ENCODE measurements around the gene TMCC1.

TMCC1 gene

DNA sequence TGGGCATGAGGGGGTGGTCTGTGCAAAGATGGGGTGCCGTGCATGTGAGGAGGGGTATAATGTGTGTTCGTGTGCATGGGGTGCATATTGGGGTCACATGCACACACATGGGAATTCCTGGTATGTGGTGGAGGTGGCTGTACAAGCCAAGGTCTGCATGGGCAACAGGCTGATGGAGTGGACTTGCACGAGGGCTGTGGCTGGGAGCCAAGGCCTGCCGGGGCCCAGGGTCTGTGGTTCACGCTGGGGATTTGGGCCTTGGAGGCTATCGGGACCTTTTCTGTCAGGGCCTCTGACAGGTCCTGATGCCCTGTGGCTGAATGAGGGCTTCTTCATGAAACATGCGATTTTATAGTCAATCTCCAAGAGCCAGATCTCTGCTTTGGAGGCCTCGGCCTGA is 277.2 kb downstream of the TMCC1 start:
- TF ChIP-seq POLR2AphosphoS5 (IDR thresholded peaks at IDR 0.05; ENCODE audit: low read depth, low read length) (no peak), TAF1 (IDR thresholded peaks at IDR 0.05; ENCODE audit: borderline replicate concordance, insufficient read depth, low read length) (no peak), FOXP2 (optimal IDR thresholded peaks at IDR 0.05; ENCODE audit: borderline replicate concordance, extremely low read depth, extremely low read length, insufficient read depth) (no peak), SIN3A (IDR thresholded peaks at IDR 0.05; ENCODE audit: borderline replicate concordance, insufficient read depth, low read length) (no peak)
- TF ChIP-seq, protein P1, sequence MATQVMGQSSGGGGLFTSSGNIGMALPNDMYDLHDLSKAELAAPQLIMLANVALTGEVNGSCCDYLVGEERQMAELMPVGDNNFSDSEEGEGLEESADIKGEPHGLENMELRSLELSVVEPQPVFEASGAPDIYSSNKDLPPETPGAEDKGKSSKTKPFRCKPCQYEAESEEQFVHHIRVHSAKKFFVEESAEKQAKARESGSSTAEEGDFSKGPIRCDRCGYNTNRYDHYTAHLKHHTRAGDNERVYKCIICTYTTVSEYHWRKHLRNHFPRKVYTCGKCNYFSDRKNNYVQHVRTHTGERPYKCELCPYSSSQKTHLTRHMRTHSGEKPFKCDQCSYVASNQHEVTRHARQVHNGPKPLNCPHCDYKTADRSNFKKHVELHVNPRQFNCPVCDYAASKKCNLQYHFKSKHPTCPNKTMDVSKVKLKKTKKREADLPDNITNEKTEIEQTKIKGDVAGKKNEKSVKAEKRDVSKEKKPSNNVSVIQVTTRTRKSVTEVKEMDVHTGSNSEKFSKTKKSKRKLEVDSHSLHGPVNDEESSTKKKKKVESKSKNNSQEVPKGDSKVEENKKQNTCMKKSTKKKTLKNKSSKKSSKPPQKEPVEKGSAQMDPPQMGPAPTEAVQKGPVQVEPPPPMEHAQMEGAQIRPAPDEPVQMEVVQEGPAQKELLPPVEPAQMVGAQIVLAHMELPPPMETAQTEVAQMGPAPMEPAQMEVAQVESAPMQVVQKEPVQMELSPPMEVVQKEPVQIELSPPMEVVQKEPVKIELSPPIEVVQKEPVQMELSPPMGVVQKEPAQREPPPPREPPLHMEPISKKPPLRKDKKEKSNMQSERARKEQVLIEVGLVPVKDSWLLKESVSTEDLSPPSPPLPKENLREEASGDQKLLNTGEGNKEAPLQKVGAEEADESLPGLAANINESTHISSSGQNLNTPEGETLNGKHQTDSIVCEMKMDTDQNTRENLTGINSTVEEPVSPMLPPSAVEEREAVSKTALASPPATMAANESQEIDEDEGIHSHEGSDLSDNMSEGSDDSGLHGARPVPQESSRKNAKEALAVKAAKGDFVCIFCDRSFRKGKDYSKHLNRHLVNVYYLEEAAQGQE (IDR thresholded peaks at IDR 0.05; ENCODE audit: insufficient read depth in 1 of 2, low read depth in 2 of 2, low read length in 2 of 2) = no peak

DNA sequence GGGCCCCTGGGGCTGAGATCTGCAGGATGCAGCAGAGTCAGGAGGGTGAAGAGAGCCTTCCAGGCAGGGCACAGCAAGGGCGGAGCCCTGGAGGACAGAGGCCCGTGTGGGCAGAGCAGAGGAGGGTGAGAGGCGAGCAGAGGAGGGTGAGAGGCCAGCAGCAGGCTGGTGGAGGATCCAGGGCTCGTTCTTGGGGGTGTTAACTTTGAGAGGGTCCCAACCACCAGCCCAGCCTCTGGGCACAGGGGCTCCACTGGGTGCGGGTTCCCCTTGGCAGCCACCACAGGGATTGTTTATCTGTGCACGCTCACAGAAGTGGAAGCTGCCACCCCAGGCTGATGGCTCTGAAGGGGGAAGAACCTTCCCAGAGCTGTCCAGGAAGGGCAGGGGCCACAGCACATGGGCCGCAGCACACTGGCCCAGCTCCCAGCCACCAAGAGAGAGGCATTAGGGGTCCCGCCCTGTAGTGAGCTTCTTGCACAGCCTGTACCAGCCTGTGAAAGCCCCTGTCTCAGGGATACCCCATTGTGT is 277.7 kb downstream of the TMCC1 start:
- TF ChIP-seq FOXP2 (optimal IDR thresholded peaks at IDR 0.05; ENCODE audit: borderline replicate concordance, extremely low read depth, extremely low read length, insufficient read depth) = no peak
- TF ChIP-seq TAF1 (IDR thresholded peaks at IDR 0.05; ENCODE audit: borderline replicate concordance, insufficient read depth, low read length) = no peak
- TF ChIP-seq, protein P1 (IDR thresholded peaks at IDR 0.05; ENCODE audit: insufficient read depth in 1 of 2, low read depth in 2 of 2, low read length in 2 of 2) = no peak
- no peak for TF ChIP-seq SIN3A (IDR thresholded peaks at IDR 0.05; ENCODE audit: borderline replicate concordance, insufficient read depth, low read length)

DNA sequence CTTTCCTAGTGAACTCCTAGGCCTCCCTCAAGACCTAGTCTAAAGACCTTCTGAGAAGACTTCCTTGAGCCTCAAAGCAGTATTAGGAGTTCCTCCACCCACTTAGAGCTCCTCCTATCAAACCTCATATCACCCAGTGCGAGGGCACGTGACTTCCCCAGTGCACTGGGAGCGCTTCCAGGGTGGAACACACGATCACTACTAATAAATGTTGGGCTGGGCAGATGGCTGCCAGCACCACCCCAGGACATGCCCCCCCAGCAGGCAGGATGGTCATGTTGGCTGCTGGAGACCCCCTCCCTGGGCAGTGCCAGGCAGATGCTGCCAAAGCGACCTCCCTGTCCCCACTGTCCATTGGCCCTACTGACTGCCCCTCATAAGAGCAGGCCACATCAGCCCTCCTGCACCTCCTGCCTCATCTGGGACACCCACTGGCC is 278.6 kb downstream of the TMCC1 start:
- TF ChIP-seq TAF1 (IDR thresholded peaks at IDR 0.05; ENCODE audit: borderline replicate concordance, insufficient read depth, low read length) = no peak
- no peak for TF ChIP-seq SIN3A (IDR thresholded peaks at IDR 0.05; ENCODE audit: borderline replicate concordance, insufficient read depth, low read length)
- TF ChIP-seq FOXP2 (optimal IDR thresholded peaks at IDR 0.05; ENCODE audit: borderline replicate concordance, extremely low read depth, extremely low read length, insufficient read depth) = no peak
- TF ChIP-seq POLR2AphosphoS5 (IDR thresholded peaks at IDR 0.05; ENCODE audit: low read depth, low read length) = no peak
- TF ChIP-seq, protein P1 (IDR thresholded peaks at IDR 0.05; ENCODE audit: insufficient read depth in 1 of 2, low read depth in 2 of 2, low read length in 2 of 2) = no peak

DNA sequence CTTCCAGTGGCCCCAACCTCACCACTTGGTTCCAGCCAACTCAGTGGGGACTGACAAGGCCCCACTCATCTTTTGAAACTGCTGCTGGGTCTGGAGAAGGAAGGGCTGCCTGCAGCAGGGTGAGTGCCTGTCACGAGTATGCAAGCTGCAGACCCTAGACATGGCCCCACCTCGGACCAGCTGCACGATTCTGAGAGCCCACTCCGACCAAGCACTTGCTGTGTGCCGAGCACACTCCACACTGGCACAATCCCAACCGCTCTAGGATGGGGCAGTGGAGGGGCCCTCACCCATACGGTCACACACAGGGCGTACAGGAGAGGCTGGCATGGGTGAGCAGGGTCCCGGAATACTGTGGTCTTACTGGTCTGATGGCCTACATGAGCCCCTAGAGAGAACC is 279.1 kb downstream of the TMCC1 start:
- no peak for TF ChIP-seq FOXP2 (optimal IDR thresholded peaks at IDR 0.05; ENCODE audit: borderline replicate concordance, extremely low read depth, extremely low read length, insufficient read depth)

DNA sequence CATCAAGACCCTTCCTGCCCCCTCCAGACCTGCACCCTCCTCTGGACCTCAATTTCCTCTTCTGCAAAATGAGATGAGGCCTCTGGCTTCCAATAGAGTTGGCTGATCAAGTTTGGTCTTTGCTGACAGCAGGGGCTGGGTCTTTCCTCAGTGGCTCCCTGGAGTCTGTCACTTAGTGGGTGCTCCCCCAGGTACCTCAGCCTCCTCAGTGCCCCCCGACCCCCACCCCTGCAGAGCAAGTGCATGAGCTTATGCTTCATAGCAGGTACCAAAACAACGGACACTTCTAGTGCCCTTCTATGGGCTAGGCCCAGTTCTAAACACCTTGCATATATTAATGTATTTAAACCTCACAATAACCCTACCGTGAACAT is 280.2 kb downstream of the TMCC1 start:
- TF ChIP-seq FOXP2 (optimal IDR thresholded peaks at IDR 0.05; ENCODE audit: borderline replicate concordance, extremely low read depth, extremely low read length, insufficient read depth) (no peak), TAF1 (IDR thresholded peaks at IDR 0.05; ENCODE audit: borderline replicate concordance, insufficient read depth, low read length) (no peak), SIN3A (IDR thresholded peaks at IDR 0.05; ENCODE audit: borderline replicate concordance, insufficient read depth, low read length) (no peak), POLR2AphosphoS5 (IDR thresholded peaks at IDR 0.05; ENCODE audit: low read depth, low read length) (no peak)
- TF ChIP-seq, protein P1 (IDR thresholded peaks at IDR 0.05; ENCODE audit: insufficient read depth in 1 of 2, low read depth in 2 of 2, low read length in 2 of 2) = no peak
